Stimulated activated CD4-positive, alpha-beta T cell treated with anti-CD3 and anti-CD28 coated beads, Interleukin-12 subunit alpha, Interleukin-12 subunit beta, amount 100 ng/mL, for 4 hours (primary cell): ENCODE results near the gene TMEM269.

Experiments
- DNase-seq: peaks from one replicate; pipeline ENCODE4 v3.0.0-alpha.2; 2020

TMEM269 gene

DNA sequence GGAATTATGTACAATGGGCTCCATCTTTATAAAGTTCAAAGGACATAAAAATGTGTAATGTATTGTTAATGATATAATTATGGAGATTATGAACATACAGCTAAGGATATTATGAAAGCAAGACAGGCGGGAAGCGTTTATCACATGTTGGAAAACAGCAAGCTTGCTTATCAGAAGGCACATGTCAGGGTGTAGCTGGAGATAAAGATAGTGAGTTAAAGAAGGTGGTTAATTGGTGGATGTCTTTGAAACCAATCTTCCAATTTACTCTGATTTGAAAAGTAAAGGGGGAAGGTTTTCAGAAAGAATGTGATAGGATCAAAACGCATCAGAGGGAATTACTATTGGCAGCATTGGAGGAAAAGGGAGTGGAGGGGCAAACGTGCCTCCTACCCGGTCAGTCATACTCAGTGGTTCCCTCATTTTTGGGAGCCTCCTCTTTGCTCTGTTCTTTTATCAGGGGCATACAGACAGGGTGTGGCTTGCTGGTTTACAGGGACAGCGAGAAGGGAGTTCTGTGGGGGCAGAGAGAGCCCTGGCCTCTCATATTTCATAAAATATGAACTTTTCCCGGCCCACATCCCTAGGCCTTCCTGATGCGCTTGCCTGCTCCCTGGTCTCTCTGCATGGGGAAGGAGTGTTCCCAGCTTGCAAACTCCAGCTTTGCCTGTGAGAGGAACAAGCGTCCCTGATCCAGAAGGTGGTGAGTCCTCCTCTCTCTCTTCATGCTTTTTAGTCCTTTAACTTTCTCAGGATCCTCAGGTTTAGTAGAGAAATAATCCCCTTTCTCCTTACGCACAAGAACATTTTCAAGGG lies 40.5 kb downstream of the TMEM269 start:
- DNase-seq = no peak

DNA sequence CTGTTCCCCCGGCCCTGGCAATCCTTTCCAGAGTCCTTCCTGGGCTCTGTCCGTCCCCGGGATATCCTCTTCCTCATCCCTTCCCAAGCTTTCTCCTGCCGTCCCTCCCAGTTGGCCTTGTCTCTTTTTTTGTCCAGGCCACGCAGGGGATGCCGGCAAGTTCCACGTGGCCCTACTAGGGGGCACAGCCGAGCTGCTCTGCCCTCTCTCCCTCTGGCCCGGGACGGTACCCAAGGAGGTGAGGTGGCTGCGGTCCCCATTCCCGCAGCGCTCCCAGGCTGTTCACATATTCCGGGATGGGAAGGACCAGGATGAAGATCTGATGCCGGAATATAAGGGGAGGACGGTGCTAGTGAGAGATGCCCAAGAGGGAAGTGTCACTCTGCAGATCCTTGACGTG lies 45.8 kb downstream of the TMEM269 start:
- no peak for DNase-seq

- no peak for DNase-seq
Measured at GRCh38 chr1:42831273-42831672, 46.5 kb downstream of the TMEM269 start.

DNA sequence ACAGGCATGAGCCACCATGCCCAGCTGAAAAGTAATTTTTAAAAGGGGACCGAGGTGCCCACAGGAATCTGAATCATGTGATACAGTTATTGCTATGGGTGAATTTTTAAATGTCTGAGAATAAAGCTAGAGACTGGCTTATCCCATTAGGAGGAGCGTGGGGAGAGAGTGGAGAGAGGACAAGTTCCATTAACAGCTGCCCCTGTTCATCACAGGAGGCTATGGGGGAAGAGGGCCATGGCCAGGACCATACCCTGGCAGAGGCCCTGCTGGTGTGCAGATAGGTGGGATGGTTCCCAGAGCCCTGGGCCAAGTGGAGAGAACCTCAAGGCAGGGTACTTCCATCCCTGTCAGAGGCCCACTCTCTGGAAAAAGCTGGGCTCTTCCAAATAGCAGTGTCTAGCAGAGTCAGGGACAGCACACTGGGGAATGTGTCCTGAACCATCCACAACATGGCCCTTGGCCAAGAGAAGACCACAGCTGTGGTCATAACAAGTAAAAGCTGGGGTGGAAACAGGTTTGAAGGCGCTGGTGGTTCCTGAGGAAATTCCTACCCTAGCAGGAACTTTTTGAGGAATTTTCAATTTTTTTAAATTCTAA lies 48.0 kb downstream of the TMEM269 start:
- no peak for DNase-seq

GRCh38 chr1:42833981-42834380 lies 49.2 kb downstream of the TMEM269 start:
- no peak for DNase-seq

DNA sequence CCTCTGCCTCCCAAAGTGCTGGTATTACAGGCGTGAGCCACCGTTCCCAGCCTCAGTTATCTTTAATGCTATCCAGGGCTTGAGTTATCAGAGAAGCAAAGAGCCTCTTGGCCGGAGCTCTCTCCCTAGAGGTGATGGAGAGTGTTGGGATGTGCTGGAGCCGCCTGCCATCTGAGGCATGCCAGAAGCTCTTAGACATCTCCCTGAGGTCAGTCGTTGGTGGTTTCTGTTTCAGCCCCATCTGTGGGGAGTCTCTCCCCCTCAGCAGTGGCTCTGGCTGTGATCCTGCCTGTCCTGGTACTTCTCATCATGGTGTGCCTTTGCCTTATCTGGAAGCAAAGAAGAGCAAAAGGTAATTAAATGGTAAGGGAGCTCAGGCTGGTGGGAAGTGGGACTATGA lies 50.0 kb downstream of the TMEM269 start:
- no peak for DNase-seq

GRCh38 chr1:42835422-42835821 lies 50.6 kb downstream of the TMEM269 start:
- DNase-seq = no peak

GRCh38 chr1:42837709-42838108 lies 52.9 kb downstream of the TMEM269 start:
- no peak for DNase-seq

DNA sequence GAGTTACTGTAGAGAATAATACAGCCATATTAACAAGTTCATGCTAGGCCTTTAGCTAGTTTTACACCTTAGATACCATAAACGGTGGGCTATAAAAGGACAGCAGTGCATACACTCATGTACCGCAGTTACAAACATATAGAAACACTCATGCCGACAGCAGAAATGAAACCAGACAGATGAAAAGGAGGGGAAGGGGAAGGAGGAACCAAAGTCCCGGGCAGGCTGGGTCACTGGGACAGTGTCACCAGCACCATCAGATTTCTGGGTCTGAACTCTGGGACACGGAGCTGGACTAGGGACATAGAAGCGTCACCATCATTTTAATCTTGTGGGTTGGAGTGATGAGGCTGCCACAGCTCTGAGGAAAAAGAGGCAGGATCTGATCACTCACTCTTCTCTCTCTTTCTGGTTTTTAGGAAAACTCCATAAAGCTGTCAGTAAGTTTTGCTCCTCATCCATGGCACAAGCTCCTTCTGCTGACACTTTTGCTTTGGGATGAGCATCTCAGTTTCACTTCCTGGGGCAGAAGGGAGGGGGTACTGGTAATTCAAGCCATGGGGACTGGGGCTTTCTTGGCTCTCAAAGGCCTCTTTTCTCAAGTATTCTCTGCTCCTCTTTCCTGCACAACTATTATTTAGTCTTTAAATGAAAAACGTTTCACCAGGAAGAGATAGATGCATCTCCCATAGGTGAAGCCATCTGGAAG lies 53.8 kb downstream of the TMEM269 start:
- no peak for DNase-seq

- no peak for DNase-seq
Measured at GRCh38 chr1:42841010-42841409, 56.2 kb downstream of the TMEM269 start.

GRCh38 chr1:42841440-42842147 lies 56.8 kb downstream of the TMEM269 start:
- DNase-seq = no peak

GRCh38 chr1:42844592-42845140 lies 59.9 kb downstream of the TMEM269 start:
- DNase-seq = no peak

GRCh38 chr1:42845193-42845592 lies 60.4 kb downstream of the TMEM269 start:
- no peak for DNase-seq

DNA sequence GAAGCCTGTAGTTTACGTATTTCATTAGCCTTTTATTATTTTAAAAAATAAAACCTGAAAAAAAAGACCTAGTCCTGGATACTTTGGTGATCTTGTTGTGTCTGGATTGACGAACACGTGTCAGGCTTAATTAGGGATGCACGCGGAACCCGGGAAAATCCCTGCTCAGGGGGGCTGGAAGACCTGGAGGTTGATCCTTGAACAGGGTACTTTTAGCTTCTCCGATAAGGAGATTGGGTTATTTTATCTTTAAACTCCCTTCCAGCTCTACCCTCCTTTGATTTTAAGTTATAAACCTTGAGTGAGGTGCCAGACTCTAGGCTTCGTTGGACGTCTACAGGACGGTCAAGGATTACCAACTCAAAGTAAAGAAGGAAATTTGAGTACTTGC lies 61.1 kb downstream of the TMEM269 start:
- DNase-seq = no peak

GRCh38 chr1:42846257-42847110 lies 61.7 kb downstream of the TMEM269 start, which contains the start of gene ZNF691:
Gene ZNF691, plus strand, starts transcription at chr1:42846613. Its CDS starts 3,046 bp downstream, at chr1:42849659.
- peak; percentile 78 for DNase-seq

DNA sequence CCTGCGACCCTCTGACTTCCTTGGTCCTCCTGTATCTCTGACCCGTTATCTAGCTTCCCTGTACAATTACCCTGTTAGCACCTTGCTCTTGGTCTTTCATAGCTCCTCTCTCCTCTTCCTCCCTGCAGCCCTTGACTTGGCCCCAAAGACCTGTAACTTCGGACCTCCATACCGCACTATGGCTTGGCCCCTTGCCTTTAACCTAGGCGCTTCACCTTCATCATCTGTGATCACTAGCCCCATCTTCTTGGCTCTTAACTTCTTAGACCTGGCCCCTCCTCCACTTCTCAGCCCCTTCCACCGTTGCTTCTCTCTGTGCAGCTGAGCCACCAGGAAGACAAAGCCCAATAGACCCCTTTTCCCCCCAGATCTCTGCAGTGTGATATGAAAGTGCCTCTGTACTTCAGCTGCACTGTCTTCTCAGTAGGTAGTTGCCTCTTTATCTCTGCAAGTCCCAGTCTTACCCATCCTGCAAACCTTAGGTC lies 62.4 kb downstream of the TMEM269 start:
- DNase-seq = no peak

DNA sequence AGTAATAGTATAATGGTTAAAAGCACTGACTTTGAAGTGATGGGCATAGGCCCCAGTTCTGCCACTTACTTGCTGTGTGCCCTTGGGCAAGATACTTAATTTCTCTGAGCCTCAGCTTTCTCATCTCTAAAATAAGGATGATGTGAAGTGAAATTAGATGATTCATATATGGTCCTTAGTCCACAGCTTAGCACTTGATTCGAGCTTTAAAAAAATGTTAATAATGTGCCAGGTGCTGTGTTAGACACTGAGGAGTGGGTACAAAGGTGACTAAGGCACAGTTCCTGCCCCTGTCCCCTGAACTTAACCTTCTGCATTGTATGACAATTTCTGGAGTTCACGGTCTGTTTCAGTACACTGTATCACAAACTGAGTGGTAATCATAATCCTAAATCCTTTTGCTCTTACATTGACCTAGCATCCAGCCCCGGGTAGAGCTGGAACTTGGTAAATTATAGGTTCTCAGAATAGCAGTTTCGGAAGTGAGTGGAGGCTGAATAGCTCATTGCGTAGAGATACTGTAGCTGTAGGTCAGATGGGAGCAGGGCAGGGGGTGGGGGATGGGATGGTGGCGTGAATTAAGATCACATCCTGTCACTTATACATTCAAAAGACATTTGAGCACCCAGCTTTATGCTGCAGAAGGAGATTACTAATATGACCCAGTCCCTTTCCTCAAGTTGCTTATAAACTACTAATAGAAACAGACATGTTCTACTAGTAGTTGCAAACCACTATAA lies 63.1 kb downstream of the TMEM269 start:
- no peak for DNase-seq

DNA sequence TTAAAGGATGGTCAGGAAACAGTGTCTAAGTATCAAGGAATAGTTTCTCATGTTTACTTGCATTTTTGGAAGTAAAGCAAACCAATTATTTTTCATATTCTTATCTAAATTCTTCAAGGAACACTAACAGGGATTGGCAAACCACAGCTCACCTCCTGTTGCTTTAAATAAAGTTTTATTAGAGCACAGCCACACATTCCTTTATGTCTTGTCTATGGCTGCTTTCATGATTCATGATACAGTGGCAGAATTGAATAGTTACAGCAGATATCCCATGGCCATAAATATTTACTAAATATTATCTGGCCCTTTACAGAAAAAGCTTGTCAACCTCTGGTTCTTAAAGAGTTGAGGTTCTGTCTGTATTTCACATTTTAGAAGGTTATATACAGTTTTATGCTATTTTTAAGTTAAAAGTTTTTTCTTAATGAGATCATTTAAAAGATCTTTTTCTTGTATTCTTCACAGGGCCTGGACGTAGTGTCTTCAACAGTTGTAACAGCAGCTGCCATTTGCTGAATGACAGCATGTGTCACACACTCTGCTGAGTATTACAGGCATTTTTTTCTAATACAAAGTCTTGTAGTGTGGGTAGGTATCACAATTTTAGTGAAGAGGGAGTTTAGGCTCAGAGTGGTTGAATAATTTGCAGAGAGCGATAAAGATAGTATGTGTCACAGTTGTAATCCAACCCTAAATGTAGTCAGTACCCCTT lies 64.2 kb downstream of the TMEM269 start:
- DNase-seq = no peak

GRCh38 chr1:42849944-42850343 lies 65.2 kb downstream of the TMEM269 start:
- no peak for DNase-seq
